ENCODE measurements around the gene TAF11L6.
"Not testable (repeated sequence)": the region's sequence is repeated elsewhere in the genome, so short reads cannot be mapped to it uniquely, and the experiment has no call there.

- TF ChIP-seq PKNOX1, FOXA1 (IDR thresholded peaks at IDR 0.05): not testable (repeated sequence)
Measured at GRCh38 chr5:17524935-17525334, 3.5 kb upstream of the TAF11L6 start, which contains the start of gene TAF11L5.

All from HEK293T (cell line).